ENCODE results near the gene SPOUT1.

SPOUT1 gene

DNA sequence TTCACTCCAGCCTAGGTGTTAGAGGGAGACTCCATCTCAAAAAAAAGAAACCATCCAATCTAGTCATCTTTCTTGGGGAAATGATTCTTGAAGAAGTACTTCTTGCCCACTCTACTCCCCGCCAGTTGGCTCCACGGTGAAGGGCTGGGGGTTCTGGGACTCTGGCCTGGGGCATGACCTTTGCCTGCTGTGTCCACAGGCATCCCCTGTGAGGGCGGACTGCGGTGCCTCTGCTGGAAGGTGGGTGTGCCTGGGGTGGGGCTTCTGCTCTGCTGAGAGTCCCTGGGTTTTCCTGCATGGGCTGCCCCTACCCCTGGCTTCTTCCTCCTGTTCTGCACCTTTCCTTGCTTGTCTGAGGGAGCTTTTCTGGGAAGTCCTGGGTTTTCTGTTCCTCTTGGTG is 39.1 kb downstream of the SPOUT1 start:
- no peak overlapping the region for H3K4me3 ChIP-seq (ENCODE audit: control insufficient read depth, low read depth, low read length)
- TF ChIP-seq, protein P1, sequence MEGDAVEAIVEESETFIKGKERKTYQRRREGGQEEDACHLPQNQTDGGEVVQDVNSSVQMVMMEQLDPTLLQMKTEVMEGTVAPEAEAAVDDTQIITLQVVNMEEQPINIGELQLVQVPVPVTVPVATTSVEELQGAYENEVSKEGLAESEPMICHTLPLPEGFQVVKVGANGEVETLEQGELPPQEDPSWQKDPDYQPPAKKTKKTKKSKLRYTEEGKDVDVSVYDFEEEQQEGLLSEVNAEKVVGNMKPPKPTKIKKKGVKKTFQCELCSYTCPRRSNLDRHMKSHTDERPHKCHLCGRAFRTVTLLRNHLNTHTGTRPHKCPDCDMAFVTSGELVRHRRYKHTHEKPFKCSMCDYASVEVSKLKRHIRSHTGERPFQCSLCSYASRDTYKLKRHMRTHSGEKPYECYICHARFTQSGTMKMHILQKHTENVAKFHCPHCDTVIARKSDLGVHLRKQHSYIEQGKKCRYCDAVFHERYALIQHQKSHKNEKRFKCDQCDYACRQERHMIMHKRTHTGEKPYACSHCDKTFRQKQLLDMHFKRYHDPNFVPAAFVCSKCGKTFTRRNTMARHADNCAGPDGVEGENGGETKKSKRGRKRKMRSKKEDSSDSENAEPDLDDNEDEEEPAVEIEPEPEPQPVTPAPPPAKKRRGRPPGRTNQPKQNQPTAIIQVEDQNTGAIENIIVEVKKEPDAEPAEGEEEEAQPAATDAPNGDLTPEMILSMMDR (conservative IDR thresholded peaks at IDR 0.05; ENCODE audit: control insufficient read depth, insufficient read depth, low read depth, low read length): no peak
- DNase-seq (ENCODE audit: low read depth): no peak

DNA sequence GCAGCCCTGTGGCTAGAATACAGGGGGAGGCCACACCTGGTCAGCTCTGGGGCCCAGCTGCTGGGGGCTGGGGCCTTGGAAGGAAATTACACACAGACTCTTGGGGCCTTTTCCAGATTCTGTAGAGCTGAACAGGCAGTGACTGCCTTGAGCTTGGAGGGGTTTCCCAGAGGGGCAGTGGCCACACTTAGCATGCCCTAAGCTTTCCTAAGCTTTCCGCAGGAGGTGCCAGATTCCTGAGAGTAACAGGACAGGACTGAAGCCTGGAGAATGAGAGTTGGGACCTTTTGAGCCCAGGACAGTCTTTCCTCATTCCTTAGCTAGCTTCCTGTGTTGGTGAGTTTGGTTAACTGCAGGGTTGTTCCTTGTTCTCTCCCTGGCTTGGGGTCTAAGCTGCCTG is 41.1 kb downstream of the SPOUT1 start:
- TF ChIP-seq, protein P1 (conservative IDR thresholded peaks at IDR 0.05; ENCODE audit: control insufficient read depth, insufficient read depth, low read depth, low read length): no peak
- DNase-seq (ENCODE audit: low read depth): no peak
- H3K4me3 ChIP-seq (ENCODE audit: control insufficient read depth, low read depth, low read length): peak overlapping the region; percentile 94

DNA sequence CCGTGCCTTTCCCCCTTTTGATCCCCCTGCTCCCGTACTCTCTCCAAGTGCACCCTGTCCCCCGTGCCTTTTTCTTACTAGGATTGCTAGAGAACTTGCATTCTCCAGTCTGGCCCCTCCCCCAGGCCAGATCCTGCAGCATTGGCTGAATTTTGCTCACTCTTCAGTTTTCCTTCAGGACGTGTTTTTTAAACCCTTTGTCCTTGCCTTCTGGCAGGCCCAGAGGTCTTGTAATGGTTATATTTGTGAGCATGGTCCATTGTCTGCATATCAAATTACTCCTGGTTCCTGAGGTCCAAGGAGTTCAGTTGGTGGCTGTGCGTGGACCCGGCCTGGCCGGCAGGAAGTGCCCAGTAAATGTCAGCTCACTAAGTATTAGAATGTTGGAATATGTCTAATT is 41.9 kb downstream of the SPOUT1 start:
- TF ChIP-seq, protein P1 (conservative IDR thresholded peaks at IDR 0.05; ENCODE audit: control insufficient read depth, insufficient read depth, low read depth, low read length): no peak
- H3K4me3 ChIP-seq (ENCODE audit: control insufficient read depth, low read depth, low read length): peak overlapping the region; percentile 94
- DNase-seq (ENCODE audit: low read depth): no peak

DNA sequence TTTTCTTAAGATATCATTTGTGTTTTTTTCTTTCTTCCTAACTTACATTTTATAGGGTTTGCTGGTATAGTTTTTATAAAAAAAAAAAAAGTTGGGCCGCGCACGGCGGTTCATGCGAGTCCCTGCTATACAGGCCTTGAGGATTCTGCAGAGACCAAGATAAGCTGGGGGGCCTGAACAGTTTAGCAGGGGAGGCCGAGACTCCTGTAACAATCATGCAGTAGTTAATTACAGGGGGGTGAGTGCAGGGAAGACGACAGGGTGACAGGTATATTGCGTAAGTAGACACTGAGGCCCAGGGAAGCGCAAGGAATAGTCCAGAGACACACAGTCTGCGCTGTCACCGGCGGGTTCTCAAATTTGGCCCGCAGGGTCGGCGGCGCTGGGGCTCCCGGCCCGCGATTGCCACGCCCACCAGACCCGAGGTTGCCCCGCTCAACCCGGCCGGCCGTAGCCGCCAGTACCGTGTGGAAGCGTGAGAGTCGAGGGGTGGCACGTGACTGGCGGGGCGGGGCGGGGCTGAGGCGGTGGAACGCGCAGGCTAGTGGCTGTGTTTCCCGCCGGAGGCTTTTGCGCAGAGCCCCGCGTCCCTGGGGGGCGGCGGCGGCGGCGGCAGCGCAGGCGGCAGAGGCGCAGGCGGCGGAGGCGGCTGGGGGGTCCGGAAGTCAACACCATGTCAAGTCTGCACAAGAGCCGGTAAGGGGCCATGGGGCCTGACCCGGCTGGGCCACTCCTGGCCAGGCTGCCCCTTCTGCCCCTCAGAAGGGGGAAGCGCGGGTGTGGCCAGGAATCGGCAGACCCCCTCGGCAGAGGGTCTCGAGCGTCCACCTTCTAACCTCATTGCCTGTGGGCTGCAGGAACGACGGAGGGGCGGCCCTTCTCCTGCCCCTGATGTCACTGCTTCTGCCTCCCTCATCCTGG is 42.7 kb downstream of the SPOUT1 start, which contains the start of gene TBC1D13:
Gene TBC1D13 (plus strand): TSS at position 573 of the 921 bp plus-strand sequence. CDS start 101 bp downstream, at position 674.
- DNase-seq (ENCODE audit: low read depth): peak; percentile 66
- peak within 1 kb of the TSS; percentile 94 for H3K4me3 ChIP-seq (ENCODE audit: control insufficient read depth, low read depth, low read length)
- TF ChIP-seq, protein P1 (conservative IDR thresholded peaks at IDR 0.05; ENCODE audit: control insufficient read depth, insufficient read depth, low read depth, low read length): no peak

DNA sequence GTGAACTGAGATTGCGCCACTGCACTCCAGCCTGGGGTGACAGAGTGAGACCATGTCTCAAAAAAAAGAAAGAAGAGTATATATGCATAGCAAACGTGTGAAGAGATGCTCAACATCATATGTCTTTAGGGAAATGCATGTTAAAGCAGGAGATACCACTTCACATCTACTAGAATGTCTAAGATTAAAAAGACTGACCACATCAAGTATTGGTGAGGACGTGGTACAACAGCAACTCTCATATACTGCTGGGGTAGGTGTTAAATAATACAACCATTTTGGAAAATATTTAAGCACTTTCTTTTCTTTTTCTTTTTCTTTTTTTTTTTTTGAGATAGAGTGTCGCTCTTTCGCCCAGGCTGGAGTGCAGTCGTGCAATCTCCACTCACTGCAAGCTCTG is 44.2 kb downstream of the SPOUT1 start:
- TF ChIP-seq, protein P1 (conservative IDR thresholded peaks at IDR 0.05; ENCODE audit: control insufficient read depth, insufficient read depth, low read depth, low read length): no peak
- no peak overlapping the region for H3K4me3 ChIP-seq (ENCODE audit: control insufficient read depth, low read depth, low read length)
- DNase-seq (ENCODE audit: low read depth): no peak

DNA sequence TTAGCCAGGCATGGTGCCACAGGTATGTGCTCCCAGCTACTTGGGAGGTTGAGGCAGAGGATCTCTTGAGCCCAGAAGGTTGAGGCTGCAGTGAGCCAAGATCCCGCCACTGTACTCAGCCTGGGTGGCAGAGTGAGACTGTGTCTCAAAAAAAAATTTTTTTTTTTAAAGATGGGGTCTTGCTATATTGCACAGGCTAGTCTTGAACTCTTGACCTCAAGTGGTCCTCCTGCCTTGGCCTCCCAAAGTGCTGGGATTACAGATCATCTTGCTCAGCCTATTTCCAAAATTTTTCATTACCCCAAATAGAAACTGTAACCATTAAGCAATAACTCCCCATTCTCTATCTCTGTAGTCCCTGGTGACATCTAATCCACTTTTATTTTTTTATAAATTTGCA is 46.9 kb downstream of the SPOUT1 start:
- no peak overlapping the region for H3K4me3 ChIP-seq (ENCODE audit: control insufficient read depth, low read depth, low read length)
- no peak for DNase-seq (ENCODE audit: low read depth)
- TF ChIP-seq, protein P1 (conservative IDR thresholded peaks at IDR 0.05; ENCODE audit: control insufficient read depth, insufficient read depth, low read depth, low read length): no peak

Data from fibroblast of mammary gland (primary cell).